DMS 273 (cell line): ENCODE data around the gene DPP7.
A peak's percentile ranks its signal among the peaks of the same experiment; 100 is the strongest.
"Not testable (repeated sequence)": the region's sequence is repeated elsewhere in the genome, so short reads cannot be mapped to it uniquely, and the experiment has no call there.

Experiments used
- DNase-seq: peaks from one replicate; lab custom pipeline; 2025; ENCODE audit not compliant: unreplicated experiment; lab: John Stamatoyannopoulos, UW

Gene DPP7

GRCh38 chr9:137148242-137148641, 33.7 kb upstream of the DPP7 start:
- DNase-seq = no peak

- DNase-seq = no peak
Observed at GRCh38 chr9:137147793-137148160, 33.2 kb upstream of the DPP7 start.

GRCh38 chr9:137147091-137147792, 32.7 kb upstream of the DPP7 start:
- no peak for DNase-seq

GRCh38 chr9:137146527-137146918, 32.0 kb upstream of the DPP7 start:
- DNase-seq = no peak

GRCh38 chr9:137145731-137146526, 31.4 kb upstream of the DPP7 start:
- DNase-seq = no peak

GRCh38 chr9:137143459-137143858, 28.9 kb upstream of the DPP7 start:
- no peak for DNase-seq

GRCh38 chr9:137141976-137142936, 27.7 kb upstream of the DPP7 start:
- DNase-seq = no peak

GRCh38 chr9:137141050-137141810, 26.7 kb upstream of the DPP7 start:
- DNase-seq = no peak

- no peak for DNase-seq
Observed at GRCh38 chr9:137140151-137141012, 25.8 kb upstream of the DPP7 start.

- DNase-seq = peak; percentile 67
Observed at GRCh38 chr9:137139468-137140150, 25.1 kb upstream of the DPP7 start.

GRCh38 chr9:137138722-137139467, 24.4 kb upstream of the DPP7 start, which contains the start of gene GRIN1:
Gene GRIN1 (plus strand): TSS chr9:137139154. CDS start chr9:137139487, 333 bp downstream.
- DNase-seq = peak; percentile 67

GRCh38 chr9:137138058-137138721, 23.7 kb upstream of the DPP7 start:
- DNase-seq = peak; percentile 76

- no peak for DNase-seq
Observed at GRCh38 chr9:137136881-137137607, 22.5 kb upstream of the DPP7 start.

- DNase-seq = no peak
Observed at GRCh38 chr9:137136261-137136880, 21.8 kb upstream of the DPP7 start.

- not testable (repeated sequence) for DNase-seq
Observed at GRCh38 chr9:137135154-137135553, 20.6 kb upstream of the DPP7 start.

GRCh38 chr9:137134191-137134590, 19.7 kb upstream of the DPP7 start:
- no peak for DNase-seq
